Measurements from ENCODE around the gene ADGRG7.

ADGRG7 gene

DNA sequence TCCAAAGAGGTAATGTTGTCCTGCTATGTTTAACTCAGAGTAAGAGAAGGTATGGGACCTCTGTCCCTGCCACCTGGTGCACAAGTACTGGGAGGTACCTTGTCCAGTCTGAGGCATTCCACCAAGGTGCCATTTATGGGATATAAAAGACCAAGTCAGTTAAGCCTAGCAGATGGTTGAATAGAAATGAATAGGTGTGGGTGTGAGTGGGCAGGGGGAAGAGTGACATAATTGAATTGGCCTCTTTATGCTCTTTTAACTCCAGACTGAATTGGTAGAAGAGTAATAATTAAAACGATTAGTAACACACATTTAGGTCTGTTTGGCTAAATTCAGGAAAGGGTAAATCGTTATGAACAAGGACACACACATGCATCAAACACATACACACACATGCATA, 562 bp downstream of the ADGRG7 start:
- TF ChIP-seq, protein P1, sequence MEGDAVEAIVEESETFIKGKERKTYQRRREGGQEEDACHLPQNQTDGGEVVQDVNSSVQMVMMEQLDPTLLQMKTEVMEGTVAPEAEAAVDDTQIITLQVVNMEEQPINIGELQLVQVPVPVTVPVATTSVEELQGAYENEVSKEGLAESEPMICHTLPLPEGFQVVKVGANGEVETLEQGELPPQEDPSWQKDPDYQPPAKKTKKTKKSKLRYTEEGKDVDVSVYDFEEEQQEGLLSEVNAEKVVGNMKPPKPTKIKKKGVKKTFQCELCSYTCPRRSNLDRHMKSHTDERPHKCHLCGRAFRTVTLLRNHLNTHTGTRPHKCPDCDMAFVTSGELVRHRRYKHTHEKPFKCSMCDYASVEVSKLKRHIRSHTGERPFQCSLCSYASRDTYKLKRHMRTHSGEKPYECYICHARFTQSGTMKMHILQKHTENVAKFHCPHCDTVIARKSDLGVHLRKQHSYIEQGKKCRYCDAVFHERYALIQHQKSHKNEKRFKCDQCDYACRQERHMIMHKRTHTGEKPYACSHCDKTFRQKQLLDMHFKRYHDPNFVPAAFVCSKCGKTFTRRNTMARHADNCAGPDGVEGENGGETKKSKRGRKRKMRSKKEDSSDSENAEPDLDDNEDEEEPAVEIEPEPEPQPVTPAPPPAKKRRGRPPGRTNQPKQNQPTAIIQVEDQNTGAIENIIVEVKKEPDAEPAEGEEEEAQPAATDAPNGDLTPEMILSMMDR (IDR thresholded peaks at IDR 0.05; ENCODE audit: control insufficient read depth, insufficient read depth, low read depth, low read length, missing control alignments): no peak
- no peak for DNase-seq (ENCODE audit: low read depth)
- H3K4me3 ChIP-seq (ENCODE audit: control insufficient read depth, low read depth, low read length): no peak overlapping the region

DNA sequence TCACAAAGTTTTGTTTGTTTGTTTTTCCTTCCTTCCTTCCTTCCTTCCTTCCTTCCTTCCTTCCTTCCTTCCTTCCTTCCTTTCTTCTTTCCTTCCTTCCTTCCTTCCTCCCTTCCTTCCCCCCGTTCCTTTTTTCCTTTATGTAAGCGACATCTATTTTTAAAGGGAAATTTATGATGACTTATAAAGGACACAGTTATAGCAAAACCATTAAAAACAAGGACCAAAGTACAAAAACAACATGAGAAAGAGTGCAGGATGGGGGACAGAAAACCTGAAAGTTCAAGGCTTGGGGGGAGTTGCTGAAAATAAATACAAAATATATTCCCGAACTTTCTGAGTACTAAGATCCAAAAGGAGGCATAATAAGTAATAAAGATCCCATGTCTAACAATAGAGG, 1.8 kb downstream of the ADGRG7 start:
- DNase-seq (ENCODE audit: low read depth): no peak
- TF ChIP-seq, protein P1 (IDR thresholded peaks at IDR 0.05; ENCODE audit: control insufficient read depth, insufficient read depth, low read depth, low read length, missing control alignments): no peak
- no peak overlapping the region for H3K4me3 ChIP-seq (ENCODE audit: control insufficient read depth, low read depth, low read length)

- no peak for DNase-seq (ENCODE audit: low read depth)
- H3K4me3 ChIP-seq (ENCODE audit: control insufficient read depth, low read depth, low read length): no peak overlapping the region
- TF ChIP-seq, protein P1 (IDR thresholded peaks at IDR 0.05; ENCODE audit: control insufficient read depth, insufficient read depth, low read depth, low read length, missing control alignments): no peak
Measured at GRCh38 chr3:100613721-100614390, 4.5 kb downstream of the ADGRG7 start.

- TF ChIP-seq, protein P1 (IDR thresholded peaks at IDR 0.05; ENCODE audit: control insufficient read depth, insufficient read depth, low read depth, low read length, missing control alignments): no peak
- no peak for DNase-seq (ENCODE audit: low read depth)
- H3K4me3 ChIP-seq (ENCODE audit: control insufficient read depth, low read depth, low read length): no peak overlapping the region
Measured at GRCh38 chr3:100614941-100615340, 5.5 kb downstream of the ADGRG7 start.

DNA sequence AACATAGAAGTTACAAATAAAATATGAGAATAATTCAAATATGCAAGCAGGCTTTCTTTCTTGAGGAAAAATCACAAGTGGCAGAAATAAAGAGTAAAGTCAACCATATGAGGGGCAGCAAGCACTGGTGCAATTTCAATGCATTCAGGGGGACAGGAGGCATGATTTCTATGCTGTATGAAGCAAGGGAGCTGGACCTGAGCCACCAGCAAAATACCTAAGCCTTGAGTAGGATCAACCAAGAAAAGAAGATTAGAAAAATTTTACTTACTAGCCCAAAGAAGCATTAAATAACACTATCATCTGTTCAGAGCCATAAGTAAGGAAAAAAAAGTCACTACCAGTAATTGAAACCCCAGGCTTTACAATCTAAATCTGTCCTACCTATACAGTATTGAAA, 6.3 kb downstream of the ADGRG7 start:
- H3K4me3 ChIP-seq (ENCODE audit: control insufficient read depth, low read depth, low read length): no peak overlapping the region
- TF ChIP-seq, protein P1 (IDR thresholded peaks at IDR 0.05; ENCODE audit: control insufficient read depth, insufficient read depth, low read depth, low read length, missing control alignments): no peak
- DNase-seq (ENCODE audit: low read depth): no peak

DNA sequence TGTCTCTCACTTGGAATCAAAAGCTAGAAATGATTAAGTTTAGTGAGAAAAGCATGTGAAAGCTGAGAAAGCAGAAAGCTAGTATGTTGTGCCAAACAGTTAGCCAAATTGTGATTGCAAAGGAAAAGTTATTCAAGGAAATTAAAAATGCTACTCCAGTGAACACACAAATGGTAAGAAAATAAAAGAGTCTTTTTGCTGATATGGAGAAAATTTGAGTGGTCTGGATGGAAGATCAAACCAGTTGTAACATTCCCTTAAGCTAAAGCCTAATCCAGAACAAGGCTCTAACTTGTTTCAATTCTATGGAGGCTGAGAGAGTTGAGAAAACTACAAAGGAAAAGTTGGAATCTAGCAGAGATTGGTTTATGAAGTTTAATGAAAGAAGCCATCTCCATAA, 11.8 kb downstream of the ADGRG7 start:
- no peak overlapping the region for H3K4me3 ChIP-seq (ENCODE audit: control insufficient read depth, low read depth, low read length)
- no peak for DNase-seq (ENCODE audit: low read depth)
- TF ChIP-seq, protein P1 (IDR thresholded peaks at IDR 0.05; ENCODE audit: control insufficient read depth, insufficient read depth, low read depth, low read length, missing control alignments): no peak

Measured in AG09309 (cell line).